GM19395 (cell line): ENCODE results near the gene MSH3.
"Not testable (repeated sequence)": the region's sequence is repeated elsewhere in the genome, so short reads cannot be mapped to it uniquely, and the experiment has no call there.

ENCODE experiments used
- ATAC-seq: cut with Tn5 transposase; IDR thresholded peaks from one replicate; pipeline ENCODE4 v1.9.1; 2021; ENCODE audit warnings: mild to moderate bottlenecking, moderate library complexity; ENCODE audit not compliant: unreplicated experiment

Gene MSH3

GRCh38 chr5:80705216-80705769, 50.8 kb downstream of the MSH3 start:
- no peak for ATAC-seq

- no peak for ATAC-seq
These were observed 51.3 kb downstream of the MSH3 start for GRCh38 chr5:80705801-80706200.

GRCh38 chr5:80706835-80707447, 52.5 kb downstream of the MSH3 start:
- ATAC-seq, result no peak

- no peak for ATAC-seq
These were observed 53.2 kb downstream of the MSH3 start for GRCh38 chr5:80707645-80708044.

GRCh38 chr5:80711216-80711615, 56.8 kb downstream of the MSH3 start:
- ATAC-seq, result no peak

- ATAC-seq, result no peak
These were observed 57.5 kb downstream of the MSH3 start for GRCh38 chr5:80711938-80712337.

GRCh38 chr5:80712919-80713318, 58.5 kb downstream of the MSH3 start:
- no peak for ATAC-seq

GRCh38 chr5:80713631-80714030, 59.2 kb downstream of the MSH3 start:
- no peak for ATAC-seq

GRCh38 chr5:80714570-80715298, 60.3 kb downstream of the MSH3 start:
- no peak for ATAC-seq

GRCh38 chr5:80715887-80716286, 61.4 kb downstream of the MSH3 start:
- ATAC-seq, result no peak

GRCh38 chr5:80720181-80720580, 65.7 kb downstream of the MSH3 start:
- no peak for ATAC-seq

GRCh38 chr5:80722916-80723315, 68.5 kb downstream of the MSH3 start:
- no peak for ATAC-seq

- no peak for ATAC-seq
These were observed 71.0 kb downstream of the MSH3 start for GRCh38 chr5:80725446-80725845.

- no peak for ATAC-seq
These were observed 82.3 kb downstream of the MSH3 start for GRCh38 chr5:80736730-80737129.

- no peak for ATAC-seq
These were observed 84.0 kb downstream of the MSH3 start for GRCh38 chr5:80738466-80738865.

GRCh38 chr5:80739057-80739456, 84.6 kb downstream of the MSH3 start:
- no peak for ATAC-seq

GRCh38 chr5:80739496-80739895, 85.0 kb downstream of the MSH3 start:
- no peak for ATAC-seq

- no peak for ATAC-seq
These were observed 85.4 kb downstream of the MSH3 start for GRCh38 chr5:80739898-80740297.

- ATAC-seq, result not testable (repeated sequence)
These were observed 86.0 kb downstream of the MSH3 start for GRCh38 chr5:80740488-80740887.

GRCh38 chr5:80740999-80741398, 86.5 kb downstream of the MSH3 start:
- no peak for ATAC-seq

- no peak for ATAC-seq
These were observed 89.7 kb downstream of the MSH3 start for GRCh38 chr5:80744149-80744548.

GRCh38 chr5:80745490-80745889, 91.0 kb downstream of the MSH3 start:
- no peak for ATAC-seq
